HepG2 (cell line): Measurements from ENCODE around the gene CACNA1C. TPM values are rescaled to one million over a fixed set of nuclear protein-coding genes. Genes with fewer than 3 reads are reported as not detected.

ENCODE experiments used
- ATAC-seq: fragments of 200-7000 bp; cut with Tn5 transposase; 3 replicates; pipeline ENCODE4 v1.9.1; 2020; ENCODE audit warnings: mild to moderate bottlenecking, moderate library complexity
- BruUV-seq: library from RNA; stranded (reverse); fragments of 400-500 nt; replicated peaks from 2 replicates; lab custom pipeline; 2021; lab: Mats Ljungman, UMichigan
- CTCF ChIA-PET: fragments of 300-600 bp; formaldehyde crosslinking; extraction: SDS; loops from one replicate; lab custom pipeline; 2021; ENCODE audit warnings: low total read pairs, inconsistent platforms, low intra/inter-chr PET ratio; lab: Yijun Ruan, JAX
- POLR2A ChIA-PET: fragments of 350-600 bp; sonication (Branson Sonifier 250); formaldehyde crosslinking; loops from one replicate; lab custom pipeline; 2020; ENCODE audit warnings: antibody characterized with exemption, inconsistent platforms; lab: Yijun Ruan, JAX
- DNase-seq: peaks from one replicate; pipeline ENCODE4 v3.0.0-alpha.2; 2015; ENCODE audit warnings: low spot score
- FAIRE-seq: peaks from 3 replicates; lab custom pipeline; 2011; peaks lifted over from hg19 to GRCh38; lab: Jason Lieb, UNC
- H2AFZ ChIP-seq: one replicate; pipeline ENCODE4 v1.6.1; 2011; ENCODE audit warnings: low read length, inconsistent platforms
- H3K27ac ChIP-seq: fragments of 300-600 bp; 3 replicates; pipeline ENCODE4 v1.8.0; 2011; ENCODE audit warnings: mixed run types, mild to moderate bottlenecking, mixed read lengths, low read length, inconsistent platforms; ENCODE audit not compliant: insufficient read depth; ENCODE audit errors: extremely low read length
- H3K27me3 ChIP-seq, 2 experiments: fragments of 200-600 bp in 1 of 2; 2 replicates in 1 of 2; 3 replicates in 1 of 2; pipeline versions ENCODE4 v1.6.0 to v1.8.0; 2011; ENCODE audit warnings: low read length in 2 of 2, mild to moderate bottlenecking in 2 of 2, moderate library complexity in 2 of 2, inconsistent platforms in 1 of 2; ENCODE audit not compliant: insufficient read depth in 2 of 2, control insufficient read depth in 1 of 2
- H3K36me3 ChIP-seq, 2 experiments: fragments of 200-600 bp in 1 of 2; replicated peaks in 1 of 2; 2 replicates in 1 of 2; 3 replicates in 1 of 2; pipeline versions ENCODE4 v1.5.1 to v1.8.0; 2011; ENCODE audit warnings: low read length in 2 of 2, inconsistent platforms in 1 of 2; ENCODE audit not compliant: insufficient read depth in 2 of 2, control insufficient read depth in 1 of 2
- H3K4me1 ChIP-seq: 2 replicates; pipeline ENCODE4 v1.5.1; 2012; ENCODE audit warnings: low read length, inconsistent platforms; ENCODE audit not compliant: insufficient read depth
- H3K4me2 ChIP-seq: 2 replicates; pipeline ENCODE4 v1.6.0; 2011; ENCODE audit warnings: low read depth, low read length, inconsistent platforms
- H3K4me3 ChIP-seq, 3 experiments: fragments of 200-600 bp in 1 of 3; sonication (generic), shearing (Covaris generic) in 1 of 3; replicated peaks in 1 of 3; 2 replicates each; pipeline ENCODE4 v1.5.1; 2011 to 2016; ENCODE audit warnings: low read length in 3 of 3, inconsistent platforms in 2 of 3, low read depth in 2 of 3, mild to moderate bottlenecking in 2 of 3, control low read depth in 1 of 3, mixed read lengths in 1 of 3; ENCODE audit not compliant: insufficient read depth in 1 of 3
- H3K79me2 ChIP-seq: one replicate; pipeline ENCODE4 v1.6.1; 2011; ENCODE audit warnings: low read length, inconsistent platforms; ENCODE audit not compliant: insufficient read depth
- H3K9ac ChIP-seq: 2 replicates; pipeline ENCODE4 v1.6.0; 2011; ENCODE audit warnings: mild to moderate bottlenecking, low read depth, low read length, inconsistent platforms; ENCODE audit not compliant: insufficient read depth
- H3K9me3 ChIP-seq: 2 replicates; pipeline ENCODE4 v1.5.1; 2012; ENCODE audit warnings: mild to moderate bottlenecking, low read length
- H4K20me1 ChIP-seq: 2 replicates; pipeline ENCODE4 v1.6.0; 2011; ENCODE audit warnings: inconsistent platforms, mild to moderate bottlenecking, low read length, moderate library complexity; ENCODE audit not compliant: insufficient read depth
- EEA1 ChIP-seq: sonication (generic); formaldehyde crosslinking; IDR thresholded peaks from 2 replicates; pipeline ENCODE4 v1.5.1; 2020; ENCODE audit warnings: mild to moderate bottlenecking, missing genetic modification reagents, borderline replicate concordance
- HNF4A ChIP-seq: sonication (generic); formaldehyde crosslinking; IDR thresholded peaks from 2 replicates; pipeline ENCODE4 v1.4.0; 2020; ENCODE audit warnings: missing genetic modification reagents
- KDM2A ChIP-seq: sonication (generic); formaldehyde crosslinking; IDR thresholded peaks from 2 replicates; pipeline ENCODE4 v1.4.0; 2020; ENCODE audit warnings: low read depth, missing genetic modification reagents, borderline replicate concordance
- ZBTB20 ChIP-seq: sonication (generic); formaldehyde crosslinking; IDR thresholded peaks from 2 replicates; pipeline ENCODE4 v1.8.1; 2023; ENCODE audit warnings: missing genetic modification reagents, low read depth, mild to moderate bottlenecking, borderline replicate concordance
- ZMAT3 ChIP-seq: sonication (generic); formaldehyde crosslinking; conservative IDR thresholded peaks from 2 replicates; pipeline ENCODE4 v1.7.0; 2021; ENCODE audit warnings: missing genetic modification reagents
- ZNF121 ChIP-seq: sonication (generic); formaldehyde crosslinking; IDR thresholded peaks from 2 replicates; pipeline ENCODE4 v1.5.0; 2020; ENCODE audit warnings: mild to moderate bottlenecking, missing genetic modification reagents
- ZNF550 ChIP-seq: sonication (generic); formaldehyde crosslinking; IDR thresholded peaks from 2 replicates; pipeline ENCODE4 v1.4.0; 2020; ENCODE audit warnings: mild to moderate bottlenecking, missing genetic modification reagents, borderline replicate concordance
- WGBS: methylation state at CpG from one replicate; pipeline ENCODE4 v1.1.6; 2017; ENCODE audit warnings: low lambda C conversion rate; 5-methylcytosine and 5-hydroxymethylcytosine counted together
- in situ Hi-C: cut with HindIII; loops from 2 replicates; pipeline ENCODE4 v1.10.0; 2017; ENCODE audit warnings: low pct_unique_long_range_greater_than_20kb; ENCODE audit not compliant: extremely low pct_ligation_motif_present
- intact Hi-C: fragments of 100-400 bp; cut with micrococcal nuclease; formaldehyde crosslinking; loops from one replicate; pipeline ENCODE4 v1.10.0; 2022; ENCODE audit not compliant: unreplicated experiment
- polyA plus RNA-seq, 8 experiments: library from polyadenylated mRNA; depleted of rRNA in 3 of 8; stranded (reverse) in 7 of 8; unstranded in 1 of 8; fragments of >200 nt; fragmentation: Illumina TruSeq in 4 of 8; extraction: Trizol in 4 of 8; gene quantifications; 2 replicates each; pipeline versions ENCODE4 v1.2.1 to v1.2.3, GENCODE V29; 2011 to 2016; ENCODE audit warnings: low read depth in 4 of 8, missing spikeins in 1 of 8, mixed read lengths in 1 of 8; ENCODE audit not compliant: insufficient read depth in 1 of 8
- total RNA-seq, 5 experiments: library from RNA; depleted of rRNA; stranded (reverse); fragments of >200 nt; fragmentation: Illumina TruSeq; extraction: Trizol; gene quantifications; 2 replicates each; pipeline ENCODE4 v1.2.3, GENCODE V29; 2016; ENCODE audit warnings: low read depth in 1 of 5
- TF ChIP-seq, protein P1 (sequence below): sonication (generic); formaldehyde crosslinking; IDR thresholded peaks from 2 replicates; pipeline ENCODE4 v1.4.0; 2020; ENCODE audit warnings: missing genetic modification reagents, borderline replicate concordance
- TF ChIP-seq, protein P2 (sequence below): IDR thresholded peaks from 2 replicates; pipeline ENCODE4 v1.6.1; 2016; ENCODE audit warnings: missing genetic modification reagents, missing compliant biosample characterization
- TF ChIP-seq, protein P3 (sequence below): sonication (generic); formaldehyde crosslinking; IDR thresholded peaks from 2 replicates; pipeline ENCODE4 v1.8.1; 2023; ENCODE audit warnings: mild to moderate bottlenecking, missing genetic modification reagents
- TF ChIP-seq, protein P4 (sequence below): sonication (generic); formaldehyde crosslinking; IDR thresholded peaks from 2 replicates; pipeline ENCODE4 v1.4.0; 2020; ENCODE audit warnings: missing genetic modification reagents
- TF ChIP-seq, protein P5 (sequence below): sonication (generic); formaldehyde crosslinking; IDR thresholded peaks from 2 replicates; pipeline ENCODE4 v1.8.1; 2023; ENCODE audit warnings: mild to moderate bottlenecking, missing genetic modification reagents
- TF ChIP-seq, protein P6 (sequence below): sonication (generic); formaldehyde crosslinking; IDR thresholded peaks from 2 replicates; pipeline ENCODE4 v1.4.0; 2020; ENCODE audit warnings: missing genetic modification reagents
- TF ChIP-seq, protein P7 (sequence below): sonication (generic); formaldehyde crosslinking; IDR thresholded peaks from 2 replicates; pipeline ENCODE4 v1.8.1; 2023; ENCODE audit warnings: missing genetic modification reagents, mild to moderate bottlenecking, borderline replicate concordance

CACNA1C gene
- total and polyA plus RNA-seq, 2 of the 13 experiments (the other 11 are each of a cell fraction or from before 2014, with no cell fraction given), result not detected

DNA sequence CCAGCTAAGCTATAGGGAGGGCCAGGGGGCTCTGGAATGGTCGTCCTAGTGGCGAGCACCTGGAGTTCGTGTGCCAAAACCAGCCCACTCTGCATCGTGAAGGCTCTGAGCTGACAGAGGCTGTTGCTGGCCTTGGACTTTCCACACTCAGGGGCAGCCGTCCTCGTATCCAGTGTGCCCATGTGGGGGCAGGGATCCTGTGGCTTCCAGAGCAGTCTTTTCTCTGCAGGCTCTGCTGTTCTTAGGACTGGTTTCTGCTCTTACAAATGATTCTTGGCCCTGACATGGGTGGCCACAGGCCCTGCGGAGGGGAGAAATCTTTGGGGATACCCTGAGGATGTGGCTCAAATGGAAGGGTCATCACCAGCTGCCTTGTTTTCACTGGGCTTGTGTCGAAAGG lies 564.6 kb downstream of the CACNA1C start:
- no TSS peak for BruUV-seq
- Histone ChIP-seq H2AFZ (no peak overlapping the region), H3K9ac (no peak overlapping the region), H3K4me3 (no peak overlapping the region; a peak in 1 of 6 replicates), H3K79me2 (no peaks in the 10 kb centered on the region), H3K4me1 (peaks cover 12% of the 10 kb centered on the region), H3K27me3 (peaks cover 7 to 84% of the 10 kb centered on the region in 2 experiments), H3K9me3 (no peaks in the 10 kb centered on the region), H3K4me2 (no peak overlapping the region; the same call in 1 of the 2 replicates), H3K27ac (no peak overlapping the region), H4K20me1 (no peaks in the 10 kb centered on the region), H3K36me3 (no peaks in the 10 kb centered on the region)
- TF ChIP-seq, protein P1, sequence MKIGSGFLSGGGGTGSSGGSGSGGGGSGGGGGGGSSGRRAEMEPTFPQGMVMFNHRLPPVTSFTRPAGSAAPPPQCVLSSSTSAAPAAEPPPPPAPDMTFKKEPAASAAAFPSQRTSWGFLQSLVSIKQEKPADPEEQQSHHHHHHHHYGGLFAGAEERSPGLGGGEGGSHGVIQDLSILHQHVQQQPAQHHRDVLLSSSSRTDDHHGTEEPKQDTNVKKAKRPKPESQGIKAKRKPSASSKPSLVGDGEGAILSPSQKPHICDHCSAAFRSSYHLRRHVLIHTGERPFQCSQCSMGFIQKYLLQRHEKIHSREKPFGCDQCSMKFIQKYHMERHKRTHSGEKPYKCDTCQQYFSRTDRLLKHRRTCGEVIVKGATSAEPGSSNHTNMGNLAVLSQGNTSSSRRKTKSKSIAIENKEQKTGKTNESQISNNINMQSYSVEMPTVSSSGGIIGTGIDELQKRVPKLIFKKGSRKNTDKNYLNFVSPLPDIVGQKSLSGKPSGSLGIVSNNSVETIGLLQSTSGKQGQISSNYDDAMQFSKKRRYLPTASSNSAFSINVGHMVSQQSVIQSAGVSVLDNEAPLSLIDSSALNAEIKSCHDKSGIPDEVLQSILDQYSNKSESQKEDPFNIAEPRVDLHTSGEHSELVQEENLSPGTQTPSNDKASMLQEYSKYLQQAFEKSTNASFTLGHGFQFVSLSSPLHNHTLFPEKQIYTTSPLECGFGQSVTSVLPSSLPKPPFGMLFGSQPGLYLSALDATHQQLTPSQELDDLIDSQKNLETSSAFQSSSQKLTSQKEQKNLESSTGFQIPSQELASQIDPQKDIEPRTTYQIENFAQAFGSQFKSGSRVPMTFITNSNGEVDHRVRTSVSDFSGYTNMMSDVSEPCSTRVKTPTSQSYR (CRISPR knock-in tag), result peak; percentile 52; the same call in 1 of the 2 replicates
- peak; percentile 67 for TF ChIP-seq HNF4A (CRISPR knock-in tag)
- TF ChIP-seq, protein P2, sequence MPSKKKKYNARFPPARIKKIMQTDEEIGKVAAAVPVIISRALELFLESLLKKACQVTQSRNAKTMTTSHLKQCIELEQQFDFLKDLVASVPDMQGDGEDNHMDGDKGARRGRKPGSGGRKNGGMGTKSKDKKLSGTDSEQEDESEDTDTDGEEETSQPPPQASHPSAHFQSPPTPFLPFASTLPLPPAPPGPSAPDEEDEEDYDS (CRISPR knock-in tag), result no peak
- TF ChIP-seq KDM2A (CRISPR knock-in tag), result no peak
- no peak for TF ChIP-seq EEA1 (CRISPR knock-in tag)
- TF ChIP-seq, protein P3, sequence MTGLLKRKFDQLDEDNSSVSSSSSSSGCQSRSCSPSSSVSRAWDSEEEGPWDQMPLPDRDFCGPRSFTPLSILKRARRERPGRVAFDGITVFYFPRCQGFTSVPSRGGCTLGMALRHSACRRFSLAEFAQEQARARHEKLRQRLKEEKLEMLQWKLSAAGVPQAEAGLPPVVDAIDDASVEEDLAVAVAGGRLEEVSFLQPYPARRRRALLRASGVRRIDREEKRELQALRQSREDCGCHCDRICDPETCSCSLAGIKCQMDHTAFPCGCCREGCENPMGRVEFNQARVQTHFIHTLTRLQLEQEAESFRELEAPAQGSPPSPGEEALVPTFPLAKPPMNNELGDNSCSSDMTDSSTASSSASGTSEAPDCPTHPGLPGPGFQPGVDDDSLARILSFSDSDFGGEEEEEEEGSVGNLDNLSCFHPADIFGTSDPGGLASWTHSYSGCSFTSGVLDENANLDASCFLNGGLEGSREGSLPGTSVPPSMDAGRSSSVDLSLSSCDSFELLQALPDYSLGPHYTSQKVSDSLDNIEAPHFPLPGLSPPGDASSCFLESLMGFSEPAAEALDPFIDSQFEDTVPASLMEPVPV, result no peak
- TF ChIP-seq ZMAT3 (CRISPR knock-in tag), result no peak
- TF ChIP-seq, protein P4, sequence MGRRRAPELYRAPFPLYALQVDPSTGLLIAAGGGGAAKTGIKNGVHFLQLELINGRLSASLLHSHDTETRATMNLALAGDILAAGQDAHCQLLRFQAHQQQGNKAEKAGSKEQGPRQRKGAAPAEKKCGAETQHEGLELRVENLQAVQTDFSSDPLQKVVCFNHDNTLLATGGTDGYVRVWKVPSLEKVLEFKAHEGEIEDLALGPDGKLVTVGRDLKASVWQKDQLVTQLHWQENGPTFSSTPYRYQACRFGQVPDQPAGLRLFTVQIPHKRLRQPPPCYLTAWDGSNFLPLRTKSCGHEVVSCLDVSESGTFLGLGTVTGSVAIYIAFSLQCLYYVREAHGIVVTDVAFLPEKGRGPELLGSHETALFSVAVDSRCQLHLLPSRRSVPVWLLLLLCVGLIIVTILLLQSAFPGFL, result no peak
- TF ChIP-seq ZNF121 (CRISPR knock-in tag), result no peak
- TF ChIP-seq, protein P5, sequence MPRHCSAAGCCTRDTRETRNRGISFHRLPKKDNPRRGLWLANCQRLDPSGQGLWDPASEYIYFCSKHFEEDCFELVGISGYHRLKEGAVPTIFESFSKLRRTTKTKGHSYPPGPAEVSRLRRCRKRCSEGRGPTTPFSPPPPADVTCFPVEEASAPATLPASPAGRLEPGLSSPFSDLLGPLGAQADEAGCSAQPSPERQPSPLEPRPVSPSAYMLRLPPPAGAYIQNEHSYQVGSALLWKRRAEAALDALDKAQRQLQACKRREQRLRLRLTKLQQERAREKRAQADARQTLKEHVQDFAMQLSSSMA (CRISPR knock-in tag), result no peak
- TF ChIP-seq ZBTB20 (CRISPR knock-in tag), result no peak
- TF ChIP-seq, protein P6, sequence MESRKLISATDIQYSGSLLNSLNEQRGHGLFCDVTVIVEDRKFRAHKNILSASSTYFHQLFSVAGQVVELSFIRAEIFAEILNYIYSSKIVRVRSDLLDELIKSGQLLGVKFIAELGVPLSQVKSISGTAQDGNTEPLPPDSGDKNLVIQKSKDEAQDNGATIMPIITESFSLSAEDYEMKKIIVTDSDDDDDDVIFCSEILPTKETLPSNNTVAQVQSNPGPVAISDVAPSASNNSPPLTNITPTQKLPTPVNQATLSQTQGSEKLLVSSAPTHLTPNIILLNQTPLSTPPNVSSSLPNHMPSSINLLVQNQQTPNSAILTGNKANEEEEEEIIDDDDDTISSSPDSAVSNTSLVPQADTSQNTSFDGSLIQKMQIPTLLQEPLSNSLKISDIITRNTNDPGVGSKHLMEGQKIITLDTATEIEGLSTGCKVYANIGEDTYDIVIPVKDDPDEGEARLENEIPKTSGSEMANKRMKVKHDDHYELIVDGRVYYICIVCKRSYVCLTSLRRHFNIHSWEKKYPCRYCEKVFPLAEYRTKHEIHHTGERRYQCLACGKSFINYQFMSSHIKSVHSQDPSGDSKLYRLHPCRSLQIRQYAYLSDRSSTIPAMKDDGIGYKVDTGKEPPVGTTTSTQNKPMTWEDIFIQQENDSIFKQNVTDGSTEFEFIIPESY (CRISPR knock-in tag), result no peak
- TF ChIP-seq, protein P7, sequence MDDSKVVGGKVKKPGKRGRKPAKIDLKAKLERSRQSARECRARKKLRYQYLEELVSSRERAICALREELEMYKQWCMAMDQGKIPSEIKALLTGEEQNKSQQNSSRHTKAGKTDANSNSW (CRISPR knock-in tag), result no peak
- no peak for TF ChIP-seq ZNF550
- DNase-seq, result no peak
- CTCF ChIA-PET, result no interaction called here
- in situ Hi-C loops (no loop called here), intact Hi-C loops (no loop called here)
- FAIRE-seq, result no peak
- 6% methylated on average over 3 of the region's 8 CpGs for whole genome bisulfite sequencing
- ATAC-seq, result peak; percentile 86
- POLR2A ChIA-PET, result no interaction called here
